Panc1 (cell line): ENCODE measurements around the gene IFNL4. TPM values are rescaled to one million over a fixed set of nuclear protein-coding genes. Genes with fewer than 3 reads are reported as not detected.
A peak's percentile ranks its signal among the peaks of the same experiment; 100 is the strongest.

Experiments
- ATAC-seq: fragments of 200-7000 bp; cut with Tn5 transposase; 2 replicates; pipeline ENCODE4 v1.9.1; 2020; ENCODE audit warnings: mild to moderate bottlenecking, moderate library complexity
- BruUV-seq: library from RNA; stranded (reverse); fragments of 400-500 nt; replicated peaks from 2 replicates; lab custom pipeline; 2021; lab: Mats Ljungman, UMichigan
- CTCF ChIA-PET: fragments of 300-600 bp; sonication (Branson Sonifier 250); formaldehyde crosslinking; loops from one replicate; lab custom pipeline; 2022; ENCODE audit warnings: antibody characterized with exemption; lab: Charles Lee
- POLR2A ChIA-PET: fragments of 300-600 bp; sonication (Branson Sonifier 250); formaldehyde crosslinking; loops from one replicate; lab custom pipeline; 2022; ENCODE audit warnings: antibody characterized with exemption; lab: Charles Lee
- DNase-seq: peaks from one replicate; pipeline ENCODE4 v3.0.0-alpha.2; 2010; ENCODE audit warnings: low read depth, low spot score
- H3K27ac ChIP-seq: 2 replicates; pipeline ENCODE4 v1.5.1; 2011; ENCODE audit warnings: mild to moderate bottlenecking, low read length, inconsistent platforms
- H3K27me3 ChIP-seq: fragments of 200-500 bp; sonication (Bioruptor generic); 2 replicates; pipeline ENCODE4 v1.6.0; 2014; ENCODE audit warnings: low read length, inconsistent platforms; ENCODE audit not compliant: control insufficient read depth, insufficient read depth
- H3K36me3 ChIP-seq: fragments of 200-500 bp; sonication (Bioruptor generic); 2 replicates; pipeline ENCODE4 v1.5.1; 2014; ENCODE audit warnings: inconsistent platforms, mild to moderate bottlenecking, low read length, moderate library complexity; ENCODE audit not compliant: control insufficient read depth, insufficient read depth
- H3K4me1 ChIP-seq: 2 replicates; pipeline ENCODE4 v1.5.1; 2011; ENCODE audit warnings: inconsistent platforms, mild to moderate bottlenecking, low read length, moderate library complexity; ENCODE audit not compliant: control insufficient read depth, insufficient read depth
- H3K4me3 ChIP-seq, 2 experiments: 2 replicates each; pipeline ENCODE4 v1.5.1; 2011 to 2012; ENCODE audit warnings: low read depth in 2 of 2, low read length in 2 of 2, mild to moderate bottlenecking in 2 of 2, inconsistent platforms in 1 of 2, moderate library complexity in 1 of 2
- H3K9me3 ChIP-seq: fragments of 200-500 bp; sonication (Bioruptor generic); 2 replicates; pipeline ENCODE4 v1.5.1; 2014; ENCODE audit warnings: low read depth, mild to moderate bottlenecking, inconsistent platforms, low read length, moderate library complexity; ENCODE audit not compliant: control insufficient read depth, insufficient read depth
- POLR2AphosphoS5 ChIP-seq: IDR thresholded peaks from 2 replicates; pipeline ENCODE4 v1.6.1; 2012; ENCODE audit warnings: mild to moderate bottlenecking, low read depth, low read length, moderate library complexity
- SIN3A ChIP-seq: IDR thresholded peaks from 2 replicates; pipeline ENCODE4 v1.6.1; 2012; ENCODE audit warnings: low read depth, mild to moderate bottlenecking, low read length, moderate library complexity, borderline replicate concordance; ENCODE audit not compliant: insufficient read depth
- TCF7L2 ChIP-seq: IDR thresholded peaks from 2 replicates; pipeline ENCODE4 v1.6.1; 2011; ENCODE audit warnings: mild to moderate bottlenecking, low read depth, low read length, inconsistent platforms
- in situ Hi-C: cut with HindIII; loops from 2 replicates; pipeline ENCODE4 v1.10.0; 2016; ENCODE audit warnings: low sequenced_read_pairs, low pct_unique_long_range_greater_than_20kb
- intact Hi-C: fragments of 100-400 bp; cut with micrococcal nuclease; formaldehyde crosslinking; loops from one replicate; pipeline ENCODE4 v1.10.0; 2022; ENCODE audit not compliant: unreplicated experiment
- total RNA-seq: library from RNA; stranded (reverse); gene quantifications from one replicate; pipeline ENCODE4 v1.2.1, GENCODE V29; 2021; ENCODE audit not compliant: unreplicated experiment
- TF ChIP-seq, protein P1 (sequence below), 2 experiments: IDR thresholded peaks; 2 replicates each; pipeline ENCODE4 v1.6.1; 2011 to 2012; ENCODE audit warnings: low read depth in 2 of 2, control low read depth in 1 of 2, low read length in 1 of 2, mild to moderate bottlenecking in 1 of 2, moderate library complexity in 1 of 2; ENCODE audit not compliant: insufficient read depth in 1 of 2
- TF ChIP-seq, protein P2 (sequence below): fragments of 450-650 bp; IDR thresholded peaks from 2 replicates; pipeline ENCODE4 v1.5.1; 2017; ENCODE audit warnings: mild to moderate bottlenecking

Gene IFNL4
- total RNA-seq, 1 experiment from 2014 or later, result not detected

DNA sequence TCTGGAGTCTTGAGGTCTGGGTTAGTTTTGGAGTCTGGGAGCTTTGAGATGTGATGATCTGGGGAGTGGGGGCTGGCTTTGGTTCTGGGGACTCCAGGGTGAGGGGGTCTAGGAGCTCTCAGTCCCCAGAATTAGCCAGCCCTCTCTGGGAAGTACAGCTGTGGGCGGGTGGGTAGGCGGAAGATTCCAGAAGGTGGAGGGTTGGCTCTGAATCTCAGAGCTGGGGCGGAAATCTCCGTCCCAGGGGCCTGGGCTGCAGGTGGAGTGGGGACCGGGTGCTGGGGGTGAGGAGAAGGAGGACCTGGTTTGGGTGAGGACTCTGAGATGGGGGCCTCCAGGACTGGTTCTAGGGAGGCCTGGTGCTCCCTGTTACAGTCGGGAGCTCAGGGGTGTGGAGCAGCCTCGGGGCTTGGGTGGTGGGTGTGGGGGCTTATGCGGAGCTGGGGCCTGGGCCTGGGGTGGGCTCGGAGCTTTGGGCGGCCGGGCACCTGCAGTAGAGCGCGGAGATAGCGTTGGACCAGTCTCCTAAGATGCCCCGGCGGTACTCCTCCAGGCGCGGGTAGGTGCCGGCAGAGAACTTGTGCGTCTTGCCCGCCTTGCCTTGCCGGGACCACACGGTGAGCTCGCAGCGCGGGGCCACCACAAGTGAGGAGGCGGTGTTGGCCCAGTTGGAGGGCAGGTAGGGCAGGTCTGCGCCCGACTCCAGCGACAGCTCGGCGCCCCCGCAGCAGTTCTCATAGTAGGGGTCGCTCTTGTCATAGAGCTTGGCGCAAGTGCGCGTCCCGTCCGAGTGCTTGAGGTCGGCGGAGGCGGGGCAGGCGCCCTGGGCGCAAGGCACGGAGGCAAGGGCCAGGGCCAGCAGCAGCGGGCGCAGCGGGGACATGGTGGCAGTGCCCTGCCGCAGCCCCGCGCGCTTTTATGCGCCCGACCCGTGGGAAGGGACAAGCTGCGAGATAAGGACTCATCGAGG, 45.0 kb downstream of the IFNL4 start, which contains the start of gene SYCN:
Gene SYCN (minus strand): TSS at position 892 of the 970 bp plus-strand sequence. CDS start 9 bp downstream, at position 883.
- Histone ChIP-seq H3K27ac (no peak within 1 kb of the TSS), H3K4me1 (peaks cover 5% of the 10 kb centered on the region), H3K4me3 (peak within 1 kb of the TSS in 1 of 2 experiments; percentile 10; a peak in 1 of 4 replicates), H3K9me3 (no peaks in the 10 kb centered on the region), H3K36me3 (no peaks in the 10 kb centered on the region), H3K27me3 (peaks cover 3% of the 10 kb centered on the region; the same call in 1 of the 2 replicates)
- ATAC-seq (peak; percentile 31), DNase-seq (no peak)
- in situ Hi-C loops (no loop called here), intact Hi-C loops (no loop called here)
- TF ChIP-seq, protein P1, sequence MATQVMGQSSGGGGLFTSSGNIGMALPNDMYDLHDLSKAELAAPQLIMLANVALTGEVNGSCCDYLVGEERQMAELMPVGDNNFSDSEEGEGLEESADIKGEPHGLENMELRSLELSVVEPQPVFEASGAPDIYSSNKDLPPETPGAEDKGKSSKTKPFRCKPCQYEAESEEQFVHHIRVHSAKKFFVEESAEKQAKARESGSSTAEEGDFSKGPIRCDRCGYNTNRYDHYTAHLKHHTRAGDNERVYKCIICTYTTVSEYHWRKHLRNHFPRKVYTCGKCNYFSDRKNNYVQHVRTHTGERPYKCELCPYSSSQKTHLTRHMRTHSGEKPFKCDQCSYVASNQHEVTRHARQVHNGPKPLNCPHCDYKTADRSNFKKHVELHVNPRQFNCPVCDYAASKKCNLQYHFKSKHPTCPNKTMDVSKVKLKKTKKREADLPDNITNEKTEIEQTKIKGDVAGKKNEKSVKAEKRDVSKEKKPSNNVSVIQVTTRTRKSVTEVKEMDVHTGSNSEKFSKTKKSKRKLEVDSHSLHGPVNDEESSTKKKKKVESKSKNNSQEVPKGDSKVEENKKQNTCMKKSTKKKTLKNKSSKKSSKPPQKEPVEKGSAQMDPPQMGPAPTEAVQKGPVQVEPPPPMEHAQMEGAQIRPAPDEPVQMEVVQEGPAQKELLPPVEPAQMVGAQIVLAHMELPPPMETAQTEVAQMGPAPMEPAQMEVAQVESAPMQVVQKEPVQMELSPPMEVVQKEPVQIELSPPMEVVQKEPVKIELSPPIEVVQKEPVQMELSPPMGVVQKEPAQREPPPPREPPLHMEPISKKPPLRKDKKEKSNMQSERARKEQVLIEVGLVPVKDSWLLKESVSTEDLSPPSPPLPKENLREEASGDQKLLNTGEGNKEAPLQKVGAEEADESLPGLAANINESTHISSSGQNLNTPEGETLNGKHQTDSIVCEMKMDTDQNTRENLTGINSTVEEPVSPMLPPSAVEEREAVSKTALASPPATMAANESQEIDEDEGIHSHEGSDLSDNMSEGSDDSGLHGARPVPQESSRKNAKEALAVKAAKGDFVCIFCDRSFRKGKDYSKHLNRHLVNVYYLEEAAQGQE (IDR thresholded peaks at IDR 0.05; ENCODE audit: insufficient read depth in 1 of 2, low read depth in 2 of 2, low read length in 1 of 2), result no peak
- TF ChIP-seq, protein P2, sequence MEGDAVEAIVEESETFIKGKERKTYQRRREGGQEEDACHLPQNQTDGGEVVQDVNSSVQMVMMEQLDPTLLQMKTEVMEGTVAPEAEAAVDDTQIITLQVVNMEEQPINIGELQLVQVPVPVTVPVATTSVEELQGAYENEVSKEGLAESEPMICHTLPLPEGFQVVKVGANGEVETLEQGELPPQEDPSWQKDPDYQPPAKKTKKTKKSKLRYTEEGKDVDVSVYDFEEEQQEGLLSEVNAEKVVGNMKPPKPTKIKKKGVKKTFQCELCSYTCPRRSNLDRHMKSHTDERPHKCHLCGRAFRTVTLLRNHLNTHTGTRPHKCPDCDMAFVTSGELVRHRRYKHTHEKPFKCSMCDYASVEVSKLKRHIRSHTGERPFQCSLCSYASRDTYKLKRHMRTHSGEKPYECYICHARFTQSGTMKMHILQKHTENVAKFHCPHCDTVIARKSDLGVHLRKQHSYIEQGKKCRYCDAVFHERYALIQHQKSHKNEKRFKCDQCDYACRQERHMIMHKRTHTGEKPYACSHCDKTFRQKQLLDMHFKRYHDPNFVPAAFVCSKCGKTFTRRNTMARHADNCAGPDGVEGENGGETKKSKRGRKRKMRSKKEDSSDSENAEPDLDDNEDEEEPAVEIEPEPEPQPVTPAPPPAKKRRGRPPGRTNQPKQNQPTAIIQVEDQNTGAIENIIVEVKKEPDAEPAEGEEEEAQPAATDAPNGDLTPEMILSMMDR, result no peak
- no peak for TF ChIP-seq SIN3A
- no TSS peak for BruUV-seq
- ChIA-PET CTCF (interaction anchor here (0.6 to 1.5 kb wide), 12 partner anchors 9 to 566 kb away, joined by 3 to 14 read pairs (median 3); no protein-coding TSS in a partner anchor), POLR2A (interaction anchor here (0.5 to 0.7 kb wide), 4 partner anchors 8 to 214 kb away, joined by 3 to 7 read pairs (median 5); partner anchors contain the start of gene SAMD4B)

DNA sequence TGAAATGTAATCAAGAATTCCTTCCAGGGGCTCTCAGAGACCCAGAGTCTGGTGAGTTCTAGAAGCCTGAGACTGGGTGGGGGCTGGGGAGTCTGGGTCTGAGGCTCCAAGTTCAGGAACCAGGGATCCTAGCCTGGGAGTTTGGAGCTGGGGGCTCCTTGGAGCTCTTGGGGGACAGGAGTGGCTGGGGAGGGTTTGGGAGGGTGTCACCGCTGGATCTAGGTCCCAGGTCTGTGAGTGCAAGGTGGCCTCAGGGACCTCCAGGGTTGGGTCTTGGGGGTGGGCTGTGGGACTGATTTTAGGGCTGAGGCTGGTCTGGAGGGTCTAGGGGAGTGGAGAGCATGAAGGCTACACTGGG, 45.7 kb downstream of the IFNL4 start:
- in situ Hi-C loops (no loop called here), intact Hi-C loops (no loop called here)
- no TSS peak for BruUV-seq
- DNase-seq (no peak), ATAC-seq (no peak)
- Histone ChIP-seq H3K27me3 (peaks cover 3% of the 10 kb centered on the region; the same call in 1 of the 2 replicates), H3K27ac (no peak overlapping the region), H3K4me3 (no peak overlapping the region), H3K9me3 (no peaks in the 10 kb centered on the region), H3K4me1 (peaks cover 5% of the 10 kb centered on the region), H3K36me3 (no peaks in the 10 kb centered on the region)
- TF ChIP-seq, protein P2, result no peak
- TF ChIP-seq, protein P1 (IDR thresholded peaks at IDR 0.05; ENCODE audit: insufficient read depth in 1 of 2, low read depth in 2 of 2, low read length in 1 of 2), result no peak
- TF ChIP-seq TCF7L2, result no peak
- no peak for TF ChIP-seq SIN3A
- no peak for TF ChIP-seq POLR2AphosphoS5
- POLR2A ChIA-PET, result interaction anchor here (0.6 to 1.1 kb wide), 3 partner anchors 9 to 139 kb away, joined by 5 to 10 read pairs (median 7); partner anchors contain the start of gene SAMD4B
- CTCF ChIA-PET, result interaction anchor here (0.5 to 1.5 kb wide), 3 partner anchors 9 to 589 kb away, joined by 4 to 7 read pairs (median 4); no protein-coding TSS in a partner anchor
